Hematopoietic multipotent progenitor cell treated with erythropoietin and hydrocortisone succinate and interleukin-3 and kit ligand, for 15 days (in vitro differentiated cells): Measurements from ENCODE around the gene PCDHB3.
"Not testable (repeated sequence)": the region's sequence is repeated elsewhere in the genome, so short reads cannot be mapped to it uniquely, and the experiment has no call there.

Source experiments
- DNase-seq: peaks from one replicate; pipeline ENCODE4 v3.0.0-alpha.2; 2015; ENCODE audit warnings: low spot score

PCDHB3 gene

GRCh38 chr5:141135718-141136266 is 35.5 kb downstream of the PCDHB3 start:
- DNase-seq, result no peak

GRCh38 chr5:141137346-141137745 is 37.1 kb downstream of the PCDHB3 start:
- DNase-seq, result not testable (repeated sequence)

GRCh38 chr5:141149812-141150211 is 49.5 kb downstream of the PCDHB3 start, which contains the start of gene PCDHB6:
PCDHB6 (plus strand) TSS chr5:141150057; CDS start chr5:141150258, 201 bp downstream.
- no peak for DNase-seq

DNA sequence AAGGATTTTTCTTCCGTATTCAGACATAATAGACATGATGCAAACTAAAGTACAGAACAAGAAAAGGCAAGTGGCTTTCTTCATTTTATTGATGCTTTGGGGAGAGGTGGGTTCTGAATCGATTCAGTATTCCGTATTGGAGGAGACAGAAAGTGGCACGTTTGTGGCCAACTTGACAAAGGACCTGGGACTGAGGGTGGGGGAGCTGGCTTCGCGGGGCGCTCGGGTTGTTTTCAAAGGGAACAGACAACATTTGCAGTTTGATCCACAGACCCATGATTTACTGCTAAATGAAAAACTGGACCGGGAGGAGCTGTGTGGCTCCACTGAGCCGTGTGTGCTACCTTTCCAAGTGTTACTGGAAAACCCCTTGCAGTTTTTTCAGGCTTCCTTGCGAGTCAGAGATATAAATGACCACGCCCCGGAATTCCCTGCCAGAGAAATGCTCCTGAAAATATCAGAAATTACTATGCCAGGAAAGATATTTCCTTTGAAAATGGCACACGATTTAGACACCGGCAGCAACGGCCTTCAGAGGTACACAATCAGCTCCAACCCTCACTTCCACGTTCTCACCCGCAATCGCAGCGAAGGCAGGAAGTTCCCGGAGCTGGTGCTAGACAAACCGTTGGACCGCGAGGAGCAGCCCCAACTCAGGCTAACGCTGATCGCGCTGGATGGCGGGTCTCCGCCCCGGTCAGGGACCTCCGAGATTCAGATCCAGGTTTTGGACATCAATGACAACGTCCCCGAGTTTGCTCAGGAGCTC is 50.1 kb downstream of the PCDHB3 start:
- DNase-seq, result no peak

GRCh38 chr5:141150993-141151325 is 50.7 kb downstream of the PCDHB3 start:
- no peak for DNase-seq

DNA sequence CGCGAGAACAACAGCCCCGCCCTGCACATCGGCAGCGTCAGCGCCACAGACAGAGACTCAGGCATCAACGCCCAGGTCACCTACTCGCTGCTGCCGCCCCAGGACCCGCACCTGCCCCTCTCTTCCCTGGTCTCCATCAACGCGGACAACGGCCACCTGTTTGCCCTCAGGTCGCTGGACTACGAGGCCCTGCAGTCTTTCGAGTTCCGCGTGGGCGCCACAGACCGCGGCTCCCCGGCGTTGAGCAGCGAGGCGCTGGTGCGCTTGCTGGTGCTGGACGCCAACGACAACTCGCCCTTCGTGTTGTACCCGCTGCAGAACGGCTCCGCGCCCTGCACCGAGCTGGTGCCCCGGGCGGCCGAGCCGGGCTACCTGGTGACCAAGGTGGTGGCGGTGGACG is 51.4 kb downstream of the PCDHB3 start:
- not testable (repeated sequence) for DNase-seq

- DNase-seq, result not testable (repeated sequence)
These were observed 51.8 kb downstream of the PCDHB3 start for GRCh38 chr5:141152096-141152495.
